Endothelial cell of umbilical vein (primary cell): Measurements from ENCODE around the gene PSD2. TPM values are rescaled to one million over a fixed set of nuclear protein-coding genes. Genes with fewer than 3 reads are reported as not detected.

ENCODE experiments used
- BruUV-seq: library from RNA; stranded (reverse); fragments of 400-500 nt; replicated peaks from 2 replicates; lab custom pipeline; 2021; lab: Mats Ljungman, UMichigan
- CTCF ChIA-PET: fragments of 300-600, 350-600 bp; sonication (Branson Sonifier 250); formaldehyde crosslinking; loops from one replicate; lab custom pipeline; 2021; ENCODE audit warnings: antibody characterized with exemption, inconsistent platforms; lab: Charles Lee
- POLR2A ChIA-PET: fragments of 300-600, 350-600 bp; sonication (Branson Sonifier 250); formaldehyde crosslinking; loops from one replicate; lab custom pipeline; 2021; ENCODE audit warnings: antibody characterized with exemption, inconsistent platforms; lab: Charles Lee
- DNase-seq: peaks from one replicate; pipeline ENCODE4 v3.0.0-alpha.2; 2011; ENCODE audit warnings: low read depth, low spot score
- FAIRE-seq: peaks from 2 replicates; lab custom pipeline; 2011; peaks lifted over from hg19 to GRCh38; lab: Jason Lieb, UNC
- H2AFZ ChIP-seq: 2 replicates; pipeline ENCODE4 v1.6.0; 2012; ENCODE audit warnings: low read depth, low read length, control low read depth, inconsistent platforms
- H3K27ac ChIP-seq: 2 replicates; pipeline ENCODE4 v1.5.1; 2011; ENCODE audit warnings: low read depth, mild to moderate bottlenecking, control low read depth, low read length, moderate library complexity; ENCODE audit not compliant: insufficient read depth
- H3K27me3 ChIP-seq, 2 experiments: 2 replicates each; pipeline versions ENCODE4 v1.6.0 to v1.6.1; 2011; ENCODE audit warnings: low read length in 2 of 2, mixed read lengths in 1 of 2; ENCODE audit not compliant: control insufficient read depth in 2 of 2, insufficient read depth in 2 of 2
- H3K36me3 ChIP-seq, 2 experiments: 2 replicates in 1 of 2; 3 replicates in 1 of 2; pipeline ENCODE4 v1.5.1; 2011; ENCODE audit warnings: low read length in 2 of 2, mild to moderate bottlenecking in 1 of 2, moderate library complexity in 1 of 2; ENCODE audit not compliant: control insufficient read depth in 2 of 2, insufficient read depth in 2 of 2; ENCODE audit errors: extremely low read depth in 1 of 2
- H3K4me1 ChIP-seq: 3 replicates; pipeline ENCODE4 v1.5.1; 2011; ENCODE audit warnings: mild to moderate bottlenecking, low read length; ENCODE audit not compliant: control insufficient read depth, insufficient read depth; ENCODE audit errors: extremely low read depth
- H3K4me2 ChIP-seq: 2 replicates; pipeline ENCODE4 v1.6.1; 2011; ENCODE audit warnings: low read length, control low read depth, mixed read lengths; ENCODE audit not compliant: insufficient read depth
- H3K4me3 ChIP-seq, 3 experiments: fragments of 200-600 bp in 1 of 3; sonication (generic), shearing (Covaris generic) in 1 of 3; replicated peaks in 1 of 3; 2 replicates each; pipeline ENCODE4 v1.5.1; 2011 to 2016; ENCODE audit warnings: control low read depth in 3 of 3, low read length in 3 of 3, mild to moderate bottlenecking in 2 of 3, inconsistent platforms in 1 of 3, low read depth in 1 of 3, moderate library complexity in 1 of 3; ENCODE audit not compliant: insufficient read depth in 1 of 3
- H3K79me2 ChIP-seq: 2 replicates; pipeline ENCODE4 v1.6.0; 2012; ENCODE audit warnings: low read length, inconsistent platforms; ENCODE audit not compliant: control insufficient read depth, insufficient read depth
- H3K9ac ChIP-seq: replicated peaks from 2 replicates; pipeline ENCODE3; 2011; ENCODE audit warnings: low read length, control low read depth; ENCODE audit not compliant: insufficient read depth; ENCODE audit errors: extremely low read depth
- H3K9me1 ChIP-seq: replicated peaks from 3 replicates; pipeline ENCODE4 v1.6.0; 2011; ENCODE audit warnings: mild to moderate bottlenecking, low read length; ENCODE audit not compliant: control insufficient read depth, insufficient read depth; ENCODE audit errors: extremely low read depth
- H3K9me3 ChIP-seq: replicated peaks from 2 replicates; pipeline ENCODE4 v1.5.1; 2012; ENCODE audit warnings: low read length, inconsistent platforms; ENCODE audit not compliant: control insufficient read depth, insufficient read depth
- H4K20me1 ChIP-seq: replicated peaks from 2 replicates; pipeline ENCODE3; 2011; ENCODE audit warnings: mild to moderate bottlenecking, low read length; ENCODE audit not compliant: control insufficient read depth, insufficient read depth; ENCODE audit errors: extremely low read depth
- EZH2 ChIP-seq: IDR thresholded peaks from 2 replicates; pipeline ENCODE4 v1.6.1; 2012; ENCODE audit warnings: borderline replicate concordance, low read depth, mild to moderate bottlenecking, moderate library complexity, low read length, inconsistent platforms; ENCODE audit not compliant: severe bottlenecking
- FOS ChIP-seq: IDR thresholded peaks from 2 replicates; pipeline ENCODE4 v1.6.1; 2011; ENCODE audit warnings: mild to moderate bottlenecking, low read length, moderate library complexity, borderline replicate concordance; ENCODE audit not compliant: insufficient read depth
- GATA2 ChIP-seq: IDR thresholded peaks from 2 replicates; pipeline ENCODE4 v1.7.0; 2011; ENCODE audit warnings: low read depth, mild to moderate bottlenecking, moderate library complexity, mixed read lengths, low read length; ENCODE audit not compliant: insufficient read length, insufficient read depth
- JUN ChIP-seq: IDR thresholded peaks from 2 replicates; pipeline ENCODE4 v1.6.1; 2011; ENCODE audit warnings: borderline replicate concordance, low read depth; ENCODE audit not compliant: insufficient read length, insufficient read depth
- MYC ChIP-seq: IDR thresholded peaks from one replicate; pipeline ENCODE4 v1.6.1; 2011; ENCODE audit warnings: mild to moderate bottlenecking, low read depth, low read length
- POLR2A ChIP-seq: IDR thresholded peaks from 2 replicates; pipeline ENCODE4 v1.6.1; 2012; ENCODE audit warnings: low read depth, mild to moderate bottlenecking, control low read depth, low read length
- POLR2AphosphoS5 ChIP-seq: IDR thresholded peaks from 2 replicates; pipeline ENCODE4 v1.6.1; 2012; ENCODE audit warnings: low read depth, mild to moderate bottlenecking, control low read depth, low read length, moderate library complexity; ENCODE audit not compliant: insufficient read depth
- dilution Hi-C: fragments of 300-500 bp; cut with MboI; formaldehyde crosslinking; loops from one replicate; pipeline ENCODE4 v1.15.0; 2019; ENCODE audit warnings: low sequenced_read_pairs; ENCODE audit not compliant: extremely low pct_ligation_motif_present
- intact Hi-C: fragments of 100-400 bp; cut with micrococcal nuclease; formaldehyde crosslinking; loops from one replicate; pipeline ENCODE4 v1.10.0; 2022
- polyA plus RNA-seq, 4 experiments: library from polyadenylated mRNA; depleted of rRNA in 3 of 4; stranded (reverse) in 3 of 4; unstranded in 1 of 4; fragments of >200 nt; gene quantifications; 2 replicates each; pipeline versions ENCODE4 v1.2.1 to v1.2.3, GENCODE V29; 2011 to 2012; ENCODE audit warnings: missing spikeins in 1 of 4
- total RNA-seq: library from RNA; stranded (reverse); gene quantifications from 2 replicates; pipeline ENCODE4 v1.2.3, GENCODE V29; 2021
- TF ChIP-seq, protein P1 (sequence below): IDR thresholded peaks from 2 replicates; pipeline ENCODE4 v1.6.1; 2011; ENCODE audit not compliant: insufficient read depth, insufficient read length
- TF ChIP-seq, protein P2 (sequence below), 2 donors: IDR thresholded peaks; 1 replicate in 1 of 2; 2 replicates in 1 of 2; pipeline ENCODE4 v1.5.1; 2011; ENCODE audit warnings: low read length in 2 of 2, mild to moderate bottlenecking in 2 of 2, moderate library complexity in 2 of 2, control low read depth in 1 of 2, inconsistent platforms in 1 of 2, low read depth in 1 of 2; ENCODE audit not compliant: insufficient read depth in 1 of 2; ENCODE audit errors: extremely low read depth in 1 of 2

The PSD2 gene
- total and polyA plus RNA-seq, 2 donors (not counting 3 experiments of a cell fraction or from before 2014, with no cell fraction given): not detected

DNA sequence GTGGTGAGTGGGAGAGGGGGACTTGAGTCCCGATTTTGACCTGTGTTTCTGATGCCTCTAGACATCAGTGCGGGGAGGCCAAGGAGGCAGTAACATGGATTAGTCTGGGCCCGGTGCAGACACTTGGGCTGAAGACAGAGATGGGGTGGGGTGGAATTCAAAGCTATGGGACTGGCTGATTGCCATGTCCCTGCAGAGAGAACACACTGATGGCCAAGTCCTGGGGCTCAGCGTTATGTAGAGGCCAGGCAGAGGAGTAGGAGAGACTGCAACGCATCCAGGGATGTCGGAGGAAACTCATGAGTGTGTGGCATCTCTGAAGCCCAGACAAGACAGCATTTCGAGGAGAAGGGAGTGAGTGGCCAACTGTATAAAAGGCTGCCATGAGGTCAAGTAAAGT lies 30.1 kb downstream of the PSD2 start:
- no peak for TF ChIP-seq MYC
- TF ChIP-seq JUN: no peak
- TF ChIP-seq FOS: no peak
- TF ChIP-seq EZH2: no peak
- TF ChIP-seq, protein P1, sequence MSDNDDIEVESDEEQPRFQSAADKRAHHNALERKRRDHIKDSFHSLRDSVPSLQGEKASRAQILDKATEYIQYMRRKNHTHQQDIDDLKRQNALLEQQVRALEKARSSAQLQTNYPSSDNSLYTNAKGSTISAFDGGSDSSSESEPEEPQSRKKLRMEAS: no peak
- TF ChIP-seq POLR2A: no peak
- no peak for TF ChIP-seq GATA2
- TF ChIP-seq POLR2AphosphoS5: no peak
- TF ChIP-seq, protein P2, sequence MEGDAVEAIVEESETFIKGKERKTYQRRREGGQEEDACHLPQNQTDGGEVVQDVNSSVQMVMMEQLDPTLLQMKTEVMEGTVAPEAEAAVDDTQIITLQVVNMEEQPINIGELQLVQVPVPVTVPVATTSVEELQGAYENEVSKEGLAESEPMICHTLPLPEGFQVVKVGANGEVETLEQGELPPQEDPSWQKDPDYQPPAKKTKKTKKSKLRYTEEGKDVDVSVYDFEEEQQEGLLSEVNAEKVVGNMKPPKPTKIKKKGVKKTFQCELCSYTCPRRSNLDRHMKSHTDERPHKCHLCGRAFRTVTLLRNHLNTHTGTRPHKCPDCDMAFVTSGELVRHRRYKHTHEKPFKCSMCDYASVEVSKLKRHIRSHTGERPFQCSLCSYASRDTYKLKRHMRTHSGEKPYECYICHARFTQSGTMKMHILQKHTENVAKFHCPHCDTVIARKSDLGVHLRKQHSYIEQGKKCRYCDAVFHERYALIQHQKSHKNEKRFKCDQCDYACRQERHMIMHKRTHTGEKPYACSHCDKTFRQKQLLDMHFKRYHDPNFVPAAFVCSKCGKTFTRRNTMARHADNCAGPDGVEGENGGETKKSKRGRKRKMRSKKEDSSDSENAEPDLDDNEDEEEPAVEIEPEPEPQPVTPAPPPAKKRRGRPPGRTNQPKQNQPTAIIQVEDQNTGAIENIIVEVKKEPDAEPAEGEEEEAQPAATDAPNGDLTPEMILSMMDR (IDR thresholded peaks at IDR 0.05; ENCODE audit: extremely low read depth in 1 of 2, insufficient read depth in 1 of 2, low read depth in 1 of 2, low read length in 2 of 2): no peak
- Histone ChIP-seq H3K79me2 (no peaks in the 10 kb centered on the region), H4K20me1 (no peaks in the 10 kb centered on the region), H2AFZ (no peak overlapping the region), H3K9me1 (no peaks in the 10 kb centered on the region), H3K9me3 (no peaks in the 10 kb centered on the region), H3K36me3 (no peaks in the 10 kb centered on the region), H3K27me3 (no peaks in the 10 kb centered on the region), H3K9ac (no peak overlapping the region), H3K4me2 (no peak overlapping the region), H3K4me3 (no peak overlapping the region), H3K27ac (no peak overlapping the region), H3K4me1 (no peaks in the 10 kb centered on the region)
- ChIA-PET CTCF (interaction anchor here (1.0 kb wide), 1 partner anchor 9 kb away, joined by 3 read pairs; no protein-coding TSS in a partner anchor), POLR2A (no interaction called here)
- no peak for FAIRE-seq
- intact Hi-C loops: no loop called here
- no peak for DNase-seq
- dilution Hi-C loops: no loop called here
- BruUV-seq: no TSS peak
